Measurements from ENCODE around the gene SPINK4.

- TF ChIP-seq POLR2A (IDR thresholded peaks at IDR 0.05) = no peak
- TF ChIP-seq, protein P1, sequence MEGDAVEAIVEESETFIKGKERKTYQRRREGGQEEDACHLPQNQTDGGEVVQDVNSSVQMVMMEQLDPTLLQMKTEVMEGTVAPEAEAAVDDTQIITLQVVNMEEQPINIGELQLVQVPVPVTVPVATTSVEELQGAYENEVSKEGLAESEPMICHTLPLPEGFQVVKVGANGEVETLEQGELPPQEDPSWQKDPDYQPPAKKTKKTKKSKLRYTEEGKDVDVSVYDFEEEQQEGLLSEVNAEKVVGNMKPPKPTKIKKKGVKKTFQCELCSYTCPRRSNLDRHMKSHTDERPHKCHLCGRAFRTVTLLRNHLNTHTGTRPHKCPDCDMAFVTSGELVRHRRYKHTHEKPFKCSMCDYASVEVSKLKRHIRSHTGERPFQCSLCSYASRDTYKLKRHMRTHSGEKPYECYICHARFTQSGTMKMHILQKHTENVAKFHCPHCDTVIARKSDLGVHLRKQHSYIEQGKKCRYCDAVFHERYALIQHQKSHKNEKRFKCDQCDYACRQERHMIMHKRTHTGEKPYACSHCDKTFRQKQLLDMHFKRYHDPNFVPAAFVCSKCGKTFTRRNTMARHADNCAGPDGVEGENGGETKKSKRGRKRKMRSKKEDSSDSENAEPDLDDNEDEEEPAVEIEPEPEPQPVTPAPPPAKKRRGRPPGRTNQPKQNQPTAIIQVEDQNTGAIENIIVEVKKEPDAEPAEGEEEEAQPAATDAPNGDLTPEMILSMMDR (IDR thresholded peaks at IDR 0.05) = no peak
These were observed 1.3 kb downstream of the SPINK4 start for GRCh38 chr9:33241298-33241697.
